Left renal cortex interstitium (tissue), 4 donors: ENCODE data around the gene TYSND1. TPM values are rescaled to one million over a fixed set of nuclear protein-coding genes. Genes with fewer than 3 reads are reported as not detected.

ENCODE experiments used
- polyA plus RNA-seq, 4 donors: library from polyadenylated mRNA; unstranded; fragments of 120-200 nt; gene quantifications; one replicate each; pipeline ENCODE4 v1.2.1, GENCODE V29; 2013; ENCODE audit not compliant: insufficient read length in 4 of 4

TYSND1 gene
- polyA plus RNA-seq, 4 donors = 9.5 to 15.4 (median 13.5) TPM

Other genes starting within 250 kb of the TYSND1 start
- gene MACROH2A2, start 93.9 kb downstream of the TYSND1 start, polyA plus RNA-seq = 100 to 1,000 TPM in 1 of 4 donors, 10 to 100 TPM in 3; 73.2 to 103 (median 84.8) TPM
- 1 to 10 TPM; 4.2 to 8.3 (median 6.4) TPM for gene AIFM2, start 13.9 kb downstream of the TYSND1 start, polyA plus RNA-seq
- gene SAR1A, start 23.8 kb upstream of the TYSND1 start, polyA plus RNA-seq = 100 to 1,000 TPM; 100 to 124 (median 104) TPM
- 100 to 1,000 TPM in 1 of 4 donors, 10 to 100 TPM in 3; 75.7 to 101 (median 92.6) TPM for gene PPA1, start 86.7 kb upstream of the TYSND1 start, polyA plus RNA-seq
- gene NPFFR1, start 137.3 kb upstream of the TYSND1 start, polyA plus RNA-seq = under 1 TPM; 0.10 to 0.22 (median 0.15) TPM
- gene LRRC20, start 235.9 kb upstream of the TYSND1 start, polyA plus RNA-seq = 10 to 100 TPM in 3 of 4 donors, 1 to 10 TPM in 1; 8.4 to 12.4 (median 10.3) TPM